ENCODE results near the gene SDK2.

The SDK2 gene

GRCh38 chr17:73531158-73531557 is 113.1 kb downstream of the SDK2 start:
- no peak for DNase-seq

GRCh38 chr17:73528679-73529078 is 115.6 kb downstream of the SDK2 start:
- DNase-seq: no peak

- DNase-seq: no peak
Observed at GRCh38 chr17:73526952-73527351, 117.3 kb downstream of the SDK2 start.

- no peak for DNase-seq
Observed at GRCh38 chr17:73524941-73525679, 119.1 kb downstream of the SDK2 start.

GRCh38 chr17:73522696-73523095 is 121.5 kb downstream of the SDK2 start:
- no peak for DNase-seq

- no peak for DNase-seq
Observed at GRCh38 chr17:73522107-73522506, 122.1 kb downstream of the SDK2 start.

GRCh38 chr17:73521376-73521775 is 122.9 kb downstream of the SDK2 start:
- no peak for DNase-seq

- DNase-seq: no peak
Observed at GRCh38 chr17:73520369-73520761, 123.9 kb downstream of the SDK2 start.

- DNase-seq: no peak
Observed at GRCh38 chr17:73519714-73520368, 124.4 kb downstream of the SDK2 start.

- no peak for DNase-seq
Observed at GRCh38 chr17:73519011-73519410, 125.2 kb downstream of the SDK2 start.

GRCh38 chr17:73516431-73516830 is 127.8 kb downstream of the SDK2 start:
- no peak for DNase-seq

- no peak for DNase-seq
Observed at GRCh38 chr17:73514146-73514863, 129.9 kb downstream of the SDK2 start.

GRCh38 chr17:73513426-73513825 is 130.8 kb downstream of the SDK2 start:
- DNase-seq: no peak

- no peak for DNase-seq
Observed at GRCh38 chr17:73511719-73512115, 132.5 kb downstream of the SDK2 start.

- DNase-seq: no peak
Observed at GRCh38 chr17:73510981-73511718, 133.1 kb downstream of the SDK2 start.

GRCh38 chr17:73508931-73509605 is 135.2 kb downstream of the SDK2 start:
- no peak for DNase-seq

GRCh38 chr17:73508057-73508930 is 136.0 kb downstream of the SDK2 start:
- no peak for DNase-seq

- DNase-seq: no peak
Observed at GRCh38 chr17:73506470-73507435, 137.5 kb downstream of the SDK2 start.

GRCh38 chr17:73503560-73503959 is 140.7 kb downstream of the SDK2 start:
- no peak for DNase-seq

GRCh38 chr17:73500414-73500999 is 143.7 kb downstream of the SDK2 start:
- no peak for DNase-seq

All from GF-D8 (cell line).